Stomach (tissue), 4 donors: ENCODE data around the gene TENM4.
A peak's percentile ranks its signal among the peaks of the same experiment; 100 is the strongest.

ENCODE experiments used
- POLR2AphosphoS5 ChIP-seq, 3 donors: sonication (generic); formaldehyde crosslinking; IDR thresholded peaks; one replicate each; pipeline ENCODE4 v1.6.1; 2016; ENCODE audit warnings: antibody characterized with exemption in 3 of 3
- TF ChIP-seq, protein P1 (sequence below), 7 experiments: fragments of 450-650 bp in 4 of 7; fragments of 200-600 bp in 3 of 7; sonication (generic) in 3 of 7; IDR thresholded peaks; one replicate each; pipeline ENCODE4 v1.5.1; 2016 to 2019; ENCODE audit warnings: antibody characterized with exemption in 7 of 7, control low read depth in 2 of 7, mild to moderate bottlenecking in 1 of 7

DNA sequence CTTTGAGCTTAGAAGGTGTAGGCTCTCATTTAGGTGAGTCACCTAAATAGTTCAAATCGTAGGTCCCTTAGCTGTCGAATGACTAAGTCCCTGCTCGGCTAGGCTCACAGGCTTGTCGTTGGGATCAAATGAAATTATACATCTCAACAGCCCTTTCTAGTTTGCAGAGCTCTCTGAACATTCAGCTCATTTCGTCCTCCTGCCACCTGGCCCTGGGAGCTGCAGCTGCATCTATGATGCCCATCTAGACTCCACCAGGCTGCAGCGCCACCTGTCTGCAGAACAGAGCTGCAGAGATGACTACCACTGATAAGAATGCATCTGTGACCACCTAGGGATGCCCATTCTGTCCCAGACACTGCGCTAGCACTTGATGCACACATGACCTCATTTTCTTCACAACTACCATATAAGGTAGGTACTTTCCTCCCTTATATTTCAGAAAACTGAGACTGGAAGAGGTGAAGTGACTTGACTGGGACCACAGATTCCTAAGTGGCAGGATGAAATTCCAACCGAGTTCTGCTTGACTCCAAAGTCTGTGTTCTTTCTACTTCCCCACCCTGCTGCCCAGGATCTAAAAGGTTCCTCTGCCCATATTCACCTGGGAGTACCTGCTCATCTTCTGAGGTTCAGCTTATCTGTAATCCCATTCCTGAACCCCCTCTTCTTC lies 725.1 kb downstream of the TENM4 start:
- TF ChIP-seq, protein P1, sequence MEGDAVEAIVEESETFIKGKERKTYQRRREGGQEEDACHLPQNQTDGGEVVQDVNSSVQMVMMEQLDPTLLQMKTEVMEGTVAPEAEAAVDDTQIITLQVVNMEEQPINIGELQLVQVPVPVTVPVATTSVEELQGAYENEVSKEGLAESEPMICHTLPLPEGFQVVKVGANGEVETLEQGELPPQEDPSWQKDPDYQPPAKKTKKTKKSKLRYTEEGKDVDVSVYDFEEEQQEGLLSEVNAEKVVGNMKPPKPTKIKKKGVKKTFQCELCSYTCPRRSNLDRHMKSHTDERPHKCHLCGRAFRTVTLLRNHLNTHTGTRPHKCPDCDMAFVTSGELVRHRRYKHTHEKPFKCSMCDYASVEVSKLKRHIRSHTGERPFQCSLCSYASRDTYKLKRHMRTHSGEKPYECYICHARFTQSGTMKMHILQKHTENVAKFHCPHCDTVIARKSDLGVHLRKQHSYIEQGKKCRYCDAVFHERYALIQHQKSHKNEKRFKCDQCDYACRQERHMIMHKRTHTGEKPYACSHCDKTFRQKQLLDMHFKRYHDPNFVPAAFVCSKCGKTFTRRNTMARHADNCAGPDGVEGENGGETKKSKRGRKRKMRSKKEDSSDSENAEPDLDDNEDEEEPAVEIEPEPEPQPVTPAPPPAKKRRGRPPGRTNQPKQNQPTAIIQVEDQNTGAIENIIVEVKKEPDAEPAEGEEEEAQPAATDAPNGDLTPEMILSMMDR (IDR thresholded peaks at IDR 0.05) = peak in 4 of 7 experiments; percentile 15 to 26 (median 23)
- TF ChIP-seq POLR2AphosphoS5 (IDR thresholded peaks at IDR 0.05) = no peak
